PC-9 (cell line): ENCODE results near the gene ERBB4. TPM values are rescaled to one million over a fixed set of nuclear protein-coding genes. Genes with fewer than 3 reads are reported as not detected.

ENCODE experiments used
- BruUV-seq: library from RNA; stranded (reverse); fragments of 400-500 nt; replicated peaks from 2 replicates; lab custom pipeline; 2021; lab: Mats Ljungman, UMichigan
- CTCF ChIA-PET: fragments of 300-600 bp; sonication (Branson Sonifier 250); formaldehyde crosslinking; loops from one replicate; lab custom pipeline; 2022; ENCODE audit warnings: antibody characterized with exemption; lab: Charles Lee
- POLR2A ChIA-PET: fragments of 300-600 bp; sonication (Branson Sonifier 250); formaldehyde crosslinking; loops from one replicate; lab custom pipeline; 2022; ENCODE audit warnings: antibody characterized with exemption; ENCODE audit not compliant: unreplicated experiment; lab: Charles Lee
- DNase-seq, 2 experiments: peaks; one replicate each; pipeline versions ENCODE4 v3.0.0 to v3.0.0-alpha.2; 2015 to 2022; ENCODE audit warnings: mixed read lengths in 1 of 2
- H2AFZ ChIP-seq: fragments of 200-600 bp; sonication (generic); 2 replicates; pipeline ENCODE4 v1.8.1; 2017; ENCODE audit warnings: antibody characterized with exemption
- H3F3A ChIP-seq: fragments of 200-600 bp; sonication (generic); 2 replicates; pipeline ENCODE4 v1.8.1; 2017; ENCODE audit warnings: antibody characterized with exemption, mild to moderate bottlenecking, low read depth; ENCODE audit not compliant: insufficient read depth
- H3K27ac ChIP-seq: fragments of 200-600 bp; sonication (generic); 2 replicates; pipeline ENCODE4 v1.6.1; 2016; ENCODE audit warnings: mixed run types
- H3K27me3 ChIP-seq: fragments of 200-600 bp; sonication (generic); 2 replicates; pipeline ENCODE4 v1.6.1; 2016; ENCODE audit warnings: low read depth, mixed run types; ENCODE audit not compliant: insufficient read depth
- H3K36me3 ChIP-seq: fragments of 200-600 bp; sonication (generic); 2 replicates; pipeline ENCODE4 v1.6.1; 2016; ENCODE audit warnings: low read depth, mixed run types
- H3K4me1 ChIP-seq: fragments of 200-600 bp; sonication (generic); replicated peaks from 2 replicates; pipeline ENCODE4 v1.6.1; 2016; ENCODE audit warnings: mixed run types; ENCODE audit not compliant: insufficient read depth
- H3K4me2 ChIP-seq: fragments of 200-600 bp; sonication (generic); 2 replicates; pipeline ENCODE4 v1.6.1; 2017; ENCODE audit warnings: mixed run types
- H3K4me3 ChIP-seq: fragments of 200-600 bp; sonication (generic); 2 replicates; pipeline ENCODE4 v1.6.1; 2016; ENCODE audit warnings: mixed run types
- H3K79me2 ChIP-seq: fragments of 200-600 bp; sonication (generic); 2 replicates; pipeline ENCODE4 v1.6.1; 2017; ENCODE audit warnings: low read depth, mixed run types
- H3K9me2 ChIP-seq: fragments of 200-600 bp; sonication (generic); 2 replicates; pipeline ENCODE4 v1.8.1; 2017; ENCODE audit warnings: mild to moderate bottlenecking; ENCODE audit not compliant: insufficient read depth
- H3K9me3 ChIP-seq: fragments of 200-600 bp; sonication (generic); 2 replicates; pipeline ENCODE4 v1.8.1; 2016; ENCODE audit warnings: low read depth; ENCODE audit not compliant: insufficient read depth
- H4K20me1 ChIP-seq: fragments of 200-600 bp; sonication (generic); 2 replicates; pipeline ENCODE4 v1.8.1; 2017; ENCODE audit not compliant: insufficient read depth
- EZH2 ChIP-seq: fragments of 200-600 bp; sonication (generic); IDR thresholded peaks from 2 replicates; pipeline ENCODE4 v1.8.0; 2017; ENCODE audit warnings: antibody characterized with exemption, low read depth
- intact Hi-C: fragments of 100-400 bp; cut with micrococcal nuclease; formaldehyde crosslinking; loops from one replicate; pipeline ENCODE4 v1.10.0; 2022; ENCODE audit not compliant: unreplicated experiment
- total RNA-seq: library from RNA; stranded (reverse); gene quantifications from 2 replicates; pipeline ENCODE4 v1.2.3, GENCODE V29; 2021
- TF ChIP-seq, protein P1 (sequence below): fragments of 200-600 bp; sonication (generic); conservative IDR thresholded peaks from 2 replicates; pipeline ENCODE4 v1.6.1; 2017; ENCODE audit warnings: mixed run types, antibody characterized with exemption, mild to moderate bottlenecking, moderate library complexity

ERBB4 gene
- total RNA-seq, 1 experiment from 2014 or later: not detected

DNA sequence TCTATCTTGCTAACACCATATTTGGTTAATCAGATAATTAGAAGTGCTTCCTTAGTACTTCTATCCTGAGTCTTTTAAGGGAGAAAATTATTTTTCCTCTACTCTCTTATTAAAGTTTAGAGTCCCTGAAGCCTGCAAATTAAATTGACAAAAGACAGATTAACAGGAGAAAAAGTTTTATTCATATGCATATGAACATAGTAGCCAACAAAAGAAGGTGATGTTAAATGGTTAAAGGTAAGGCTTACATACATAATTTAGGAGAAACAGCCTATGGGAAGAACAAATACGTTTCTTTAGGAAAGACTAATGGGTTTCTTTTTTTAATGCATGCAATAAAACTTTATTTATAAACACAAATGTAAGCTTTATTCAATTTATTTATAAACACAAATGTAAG is 1177.2 kb downstream of the ERBB4 start:
- ChIA-PET POLR2A (no interaction called here), CTCF (no interaction called here)
- H4K20me1 ChIP-seq: no peaks in the 10 kb centered on the region
- H3K9me2 ChIP-seq: no peaks in the 10 kb centered on the region
- H2AFZ ChIP-seq: no peak overlapping the region
- H3K79me2 ChIP-seq: no peaks in the 10 kb centered on the region
- no peaks in the 10 kb centered on the region for H3F3A ChIP-seq
- no peaks in the 10 kb centered on the region for H3K36me3 ChIP-seq
- no peaks in the 10 kb centered on the region for H3K27me3 ChIP-seq
- DNase-seq: no peak
- H3K4me1 ChIP-seq: no peaks in the 10 kb centered on the region
- H3K4me3 ChIP-seq: no peak overlapping the region
- intact Hi-C loops: no loop called here
- no peak for TF ChIP-seq EZH2
- TF ChIP-seq, protein P1, sequence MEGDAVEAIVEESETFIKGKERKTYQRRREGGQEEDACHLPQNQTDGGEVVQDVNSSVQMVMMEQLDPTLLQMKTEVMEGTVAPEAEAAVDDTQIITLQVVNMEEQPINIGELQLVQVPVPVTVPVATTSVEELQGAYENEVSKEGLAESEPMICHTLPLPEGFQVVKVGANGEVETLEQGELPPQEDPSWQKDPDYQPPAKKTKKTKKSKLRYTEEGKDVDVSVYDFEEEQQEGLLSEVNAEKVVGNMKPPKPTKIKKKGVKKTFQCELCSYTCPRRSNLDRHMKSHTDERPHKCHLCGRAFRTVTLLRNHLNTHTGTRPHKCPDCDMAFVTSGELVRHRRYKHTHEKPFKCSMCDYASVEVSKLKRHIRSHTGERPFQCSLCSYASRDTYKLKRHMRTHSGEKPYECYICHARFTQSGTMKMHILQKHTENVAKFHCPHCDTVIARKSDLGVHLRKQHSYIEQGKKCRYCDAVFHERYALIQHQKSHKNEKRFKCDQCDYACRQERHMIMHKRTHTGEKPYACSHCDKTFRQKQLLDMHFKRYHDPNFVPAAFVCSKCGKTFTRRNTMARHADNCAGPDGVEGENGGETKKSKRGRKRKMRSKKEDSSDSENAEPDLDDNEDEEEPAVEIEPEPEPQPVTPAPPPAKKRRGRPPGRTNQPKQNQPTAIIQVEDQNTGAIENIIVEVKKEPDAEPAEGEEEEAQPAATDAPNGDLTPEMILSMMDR: no peak
- H3K27ac ChIP-seq: no peak overlapping the region
- H3K4me2 ChIP-seq: no peak overlapping the region
- no peaks in the 10 kb centered on the region for H3K9me3 ChIP-seq
- BruUV-seq: no TSS peak

DNA sequence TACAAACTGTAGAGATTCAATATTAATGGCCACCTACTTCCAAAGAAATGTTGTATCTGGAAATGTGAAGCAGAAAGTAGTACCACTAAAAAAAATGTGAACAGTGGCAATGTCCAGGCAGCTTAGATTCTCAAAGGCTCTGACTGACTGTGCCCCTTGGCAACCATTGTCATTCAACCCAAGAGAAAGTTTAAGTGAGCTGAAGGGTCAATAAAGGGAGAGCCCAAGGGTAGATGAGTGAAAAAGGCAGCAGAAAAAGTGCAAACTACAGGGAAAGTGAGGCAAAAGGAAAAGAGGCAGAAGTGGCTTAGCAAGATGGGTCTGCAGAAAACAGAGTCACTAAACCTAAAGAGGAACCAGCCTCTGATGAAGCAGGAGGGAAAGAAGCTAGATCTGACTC is 1179.3 kb downstream of the ERBB4 start:
- H3K27me3 ChIP-seq: no peaks in the 10 kb centered on the region
- no peak overlapping the region for H3K27ac ChIP-seq
- no peaks in the 10 kb centered on the region for H3K36me3 ChIP-seq
- no peak overlapping the region for H3K4me2 ChIP-seq
- BruUV-seq: no TSS peak
- H3K79me2 ChIP-seq: no peaks in the 10 kb centered on the region
- H3K9me2 ChIP-seq: no peaks in the 10 kb centered on the region
- H3F3A ChIP-seq: no peaks in the 10 kb centered on the region
- intact Hi-C loops: no loop called here
- H3K4me1 ChIP-seq: no peaks in the 10 kb centered on the region
- POLR2A ChIA-PET: no interaction called here
- no peak overlapping the region for H2AFZ ChIP-seq
- no peak overlapping the region for H3K4me3 ChIP-seq
- TF ChIP-seq EZH2: no peak
- TF ChIP-seq, protein P1: no peak
- CTCF ChIA-PET: no interaction called here
- H3K9me3 ChIP-seq: no peaks in the 10 kb centered on the region
- no peak for DNase-seq
- H4K20me1 ChIP-seq: no peaks in the 10 kb centered on the region

- no peaks in the 10 kb centered on the region for H3K4me1 ChIP-seq
Measured at GRCh38 chr2:211358504-211358903, 1180.1 kb downstream of the ERBB4 start.

More at GRCh38 chr2:211358504-211358903, 1180.1 kb downstream of the ERBB4 start:
- Histone ChIP-seq H3K27ac (no peak overlapping the region), H3K27me3 (no peaks in the 10 kb centered on the region), H3K9me3 (no peaks in the 10 kb centered on the region), H3F3A (no peaks in the 10 kb centered on the region), H2AFZ (no peak overlapping the region), H3K9me2 (no peaks in the 10 kb centered on the region), H4K20me1 (no peaks in the 10 kb centered on the region), H3K79me2 (no peaks in the 10 kb centered on the region), H3K4me3 (no peak overlapping the region), H3K36me3 (no peaks in the 10 kb centered on the region), H3K4me2 (no peak overlapping the region)
- DNase-seq: no peak
- TF ChIP-seq EZH2: no peak
- TF ChIP-seq, protein P1: no peak
- ChIA-PET CTCF (no interaction called here), POLR2A (no interaction called here)
- intact Hi-C loops: no loop called here
- BruUV-seq: no TSS peak
